Measurements from ENCODE around the gene ADAMTS12. TPM values are rescaled to one million over a fixed set of nuclear protein-coding genes. Genes with fewer than 3 reads are reported as not detected.

The ADAMTS12 gene
- total and polyA plus RNA-seq, 2 of the 8 experiments (the other 6 are each of a cell fraction or from before 2014, with no cell fraction given), result 6.4 to 12.8 TPM

DNA sequence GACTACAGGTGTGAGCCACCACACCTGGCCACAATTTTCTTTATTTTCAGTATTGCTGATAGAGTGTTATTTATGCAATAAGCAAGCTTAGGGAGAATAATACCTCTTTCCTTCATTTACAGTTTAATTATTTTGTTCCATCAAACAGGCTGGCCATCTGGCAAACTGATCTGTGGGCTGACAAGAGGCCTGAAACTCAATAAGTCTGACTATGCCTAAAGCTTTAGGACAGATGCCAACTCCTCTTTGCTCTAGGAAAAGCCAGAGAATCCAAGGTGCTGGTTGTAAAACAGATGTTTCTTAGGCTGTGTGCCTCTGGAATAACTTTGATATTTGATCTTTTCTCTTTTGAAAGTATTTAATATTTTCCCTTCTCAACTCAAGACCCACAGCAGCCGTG, 352.6 kb downstream of the ADAMTS12 start:
- no peaks in the 10 kb centered on the region for H3K27me3 ChIP-seq (replicated peaks in 1 of 4; ENCODE audit: control insufficient read depth in 3 of 4, extremely low read depth in 1 of 4, insufficient read depth in 3 of 4, low read length in 3 of 4)
- no peak overlapping the region for H3K23ac ChIP-seq (ENCODE audit: insufficient read length)
- no peak overlapping the region for H3K27ac ChIP-seq (ENCODE audit: low read depth, low read length)
- H3K4me2 ChIP-seq (ENCODE audit: insufficient read depth in 1 of 2, low read depth in 2 of 2, low read length in 2 of 2), result no peak overlapping the region
- H3K14ac ChIP-seq (ENCODE audit: insufficient read length), result no peak overlapping the region
- FAIRE-seq, result no peak
- H2AK5ac ChIP-seq (ENCODE audit: low read depth, low read length), result no peak overlapping the region
- TF ChIP-seq SUZ12 (IDR thresholded peaks at IDR 0.05; ENCODE audit: low read length) (no peak), HDAC2 (IDR thresholded peaks at IDR 0.05; ENCODE audit: borderline replicate concordance in 1 of 2, low read depth in 2 of 2, low read length in 2 of 2) (no peak), MAFK (IDR thresholded peaks at IDR 0.05; ENCODE audit: low read depth, low read length) (no peak), TCF12 (IDR thresholded peaks at IDR 0.05; ENCODE audit: low read depth, low read length) (no peak), SIX5 (IDR thresholded peaks at IDR 0.05; ENCODE audit: low read depth, low read length) (no peak), GABPA (IDR thresholded peaks at IDR 0.05; ENCODE audit: borderline replicate concordance, insufficient read depth, low read length) (no peak), KDM1A (IDR thresholded peaks at IDR 0.05; ENCODE audit: borderline replicate concordance, low read length) (no peak), SIRT6 (IDR thresholded peaks at IDR 0.05; ENCODE audit: low read length) (no peak), SIN3A (conservative IDR thresholded peaks at IDR 0.05 in 1 of 2, IDR thresholded peaks at IDR 0.05 in 1 of 2; ENCODE audit: low read depth in 1 of 2, low read length in 2 of 2) (no peak), BCL11A (IDR thresholded peaks at IDR 0.05; ENCODE audit: low read depth in 2 of 2, low read length in 2 of 2) (no peak), JUN (IDR thresholded peaks at IDR 0.05; ENCODE audit: low read depth, low read length) (no peak), CEBPB (IDR thresholded peaks at IDR 0.05; ENCODE audit: low read depth, low read length) (no peak), FOSL1 (IDR thresholded peaks at IDR 0.05; ENCODE audit: insufficient read depth, low read depth, low read length) (no peak), SP4 (IDR thresholded peaks at IDR 0.05; ENCODE audit: low read length) (no peak), MAX (IDR thresholded peaks at IDR 0.05) (no peak)
- no peak overlapping the region for H2BK120ac ChIP-seq (replicated peaks; ENCODE audit: low read depth, low read length)
- WGBS, 2 experiments (ENCODE audit: extremely low coverage in 1 of 2, insufficient coverage in 1 of 2, insufficient read length in 1 of 2, insufficient replicate concordance in 2 of 2, low coverage in 1 of 2, low lambda C conversion rate in 2 of 2, missing lambda C conversion rate in 1 of 2), result 94% methylated on average over 1 of the region's 1 CpG; no CpG with 5 or more reads in 1 of the 2 experiments
- no peak for DNase-seq (ENCODE audit: low read depth in 1 of 2, low spot score in 2 of 2)
- H3K23me2 ChIP-seq (ENCODE audit: low read depth, low read length), result no peaks in the 10 kb centered on the region
- H4K91ac ChIP-seq (replicated peaks; ENCODE audit: insufficient read length, low read length), result no peak overlapping the region
- H4K8ac ChIP-seq (ENCODE audit: extremely low read depth, insufficient read depth, low read length), result no peak overlapping the region
- no peak overlapping the region for H3K18ac ChIP-seq (ENCODE audit: extremely low read depth, low read length)
- H2BK15ac ChIP-seq (ENCODE audit: low read length), result no peak overlapping the region
- H2BK5ac ChIP-seq (ENCODE audit: low read depth, low read length), result no peak overlapping the region
- H3K79me2 ChIP-seq (ENCODE audit: control insufficient read depth in 1 of 2, insufficient read depth in 2 of 2, low read length in 2 of 2), result no peaks in the 10 kb centered on the region
- no peaks in the 10 kb centered on the region for H3K4me1 ChIP-seq (replicated peaks in 1 of 4; ENCODE audit: control insufficient read depth in 3 of 4, insufficient read depth in 4 of 4, low read length in 3 of 4)
- H2BK12ac ChIP-seq (ENCODE audit: low read depth, low read length), result no peak overlapping the region
- H2AFZ ChIP-seq (ENCODE audit: low read length), result no peak overlapping the region
- H4K20me1 ChIP-seq (replicated peaks in 1 of 2; ENCODE audit: control insufficient read depth in 1 of 2, insufficient read depth in 2 of 2, low read length in 2 of 2), result no peaks in the 10 kb centered on the region
- no peak overlapping the region for H3K4me3 ChIP-seq (ENCODE audit: extremely low read depth in 1 of 4, insufficient read depth in 2 of 4, low read depth in 3 of 4, low read length in 4 of 4)
- no peak overlapping the region for H4K5ac ChIP-seq (ENCODE audit: insufficient read length, low read depth, low read length)
- ChIA-PET POLR2A (ENCODE audit: partially characterized antibody) (no interaction called here), CTCF (ENCODE audit: partially characterized antibody) (interaction anchor here (1.0 to 2.1 kb wide), 3 partner anchors 9 to 48 kb away, joined by 3 to 11 read pairs (median 3); no protein-coding TSS in a partner anchor)
- H2BK20ac ChIP-seq (ENCODE audit: low read length), result no peak overlapping the region
- no peak overlapping the region for H3K9ac ChIP-seq (replicated peaks in 1 of 4; ENCODE audit: extremely low read depth in 1 of 4, low read depth in 3 of 4, low read length in 3 of 4)
- no peaks in the 10 kb centered on the region; a peak in 1 of 4 replicates for H3K9me3 ChIP-seq (ENCODE audit: insufficient read depth in 2 of 2, low read depth in 1 of 2, low read length in 1 of 2)
- H3K56ac ChIP-seq (replicated peaks; ENCODE audit: insufficient read length, low read depth, low read length), result no peak overlapping the region
- H3K79me1 ChIP-seq (ENCODE audit: low read depth, low read length), result no peaks in the 10 kb centered on the region
- H3K4ac ChIP-seq (replicated peaks; ENCODE audit: insufficient read length, low read depth, low read length), result no peak overlapping the region
- no peaks in the 10 kb centered on the region for H3K36me3 ChIP-seq (ENCODE audit: control insufficient read depth in 2 of 4, insufficient read depth in 4 of 4, low read length in 3 of 4)

Data from H1 (cell line).